GM18951 (cell line): ENCODE data around the gene SMAD7.
A peak's percentile ranks its signal among the peaks of the same experiment; 100 is the strongest.

Experiments
- POLR2A ChIP-seq: IDR thresholded peaks from 4 replicates; pipeline ENCODE4 v1.6.1; 2011; ENCODE audit warnings: mild to moderate bottlenecking; ENCODE audit not compliant: insufficient read length, insufficient read depth; ENCODE audit errors: extremely low read depth
- in situ Hi-C: fragments of 300-500 bp; cut with MboI; formaldehyde crosslinking; loops from one replicate; pipeline ENCODE4 v1.12.0; 2022; ENCODE audit warnings: low sequenced_read_pairs, mixed read lengths, inconsistent platforms; ENCODE audit not compliant: unreplicated experiment

Gene SMAD7

DNA sequence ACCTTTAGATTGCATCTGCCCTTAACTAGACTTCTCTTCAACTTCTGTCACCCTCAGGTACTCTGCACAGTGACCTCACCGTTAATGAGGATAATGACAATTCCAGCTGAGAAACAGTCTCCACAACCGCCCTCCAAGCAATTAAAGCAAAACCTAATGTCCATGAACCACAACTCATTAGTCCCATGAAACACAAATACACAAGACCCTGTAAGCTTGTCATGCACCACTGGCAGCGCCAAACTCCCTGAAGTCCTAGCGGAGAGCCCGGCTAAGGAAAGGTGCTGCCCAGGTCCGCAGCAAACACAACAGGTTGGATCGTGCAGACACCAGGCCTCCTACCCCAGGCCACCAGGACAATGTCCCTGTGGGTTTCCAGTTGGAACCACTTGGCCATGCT is 7.4 kb downstream of the SMAD7 start:
- no peak for TF ChIP-seq POLR2A
- in situ Hi-C loops: no loop called here

DNA sequence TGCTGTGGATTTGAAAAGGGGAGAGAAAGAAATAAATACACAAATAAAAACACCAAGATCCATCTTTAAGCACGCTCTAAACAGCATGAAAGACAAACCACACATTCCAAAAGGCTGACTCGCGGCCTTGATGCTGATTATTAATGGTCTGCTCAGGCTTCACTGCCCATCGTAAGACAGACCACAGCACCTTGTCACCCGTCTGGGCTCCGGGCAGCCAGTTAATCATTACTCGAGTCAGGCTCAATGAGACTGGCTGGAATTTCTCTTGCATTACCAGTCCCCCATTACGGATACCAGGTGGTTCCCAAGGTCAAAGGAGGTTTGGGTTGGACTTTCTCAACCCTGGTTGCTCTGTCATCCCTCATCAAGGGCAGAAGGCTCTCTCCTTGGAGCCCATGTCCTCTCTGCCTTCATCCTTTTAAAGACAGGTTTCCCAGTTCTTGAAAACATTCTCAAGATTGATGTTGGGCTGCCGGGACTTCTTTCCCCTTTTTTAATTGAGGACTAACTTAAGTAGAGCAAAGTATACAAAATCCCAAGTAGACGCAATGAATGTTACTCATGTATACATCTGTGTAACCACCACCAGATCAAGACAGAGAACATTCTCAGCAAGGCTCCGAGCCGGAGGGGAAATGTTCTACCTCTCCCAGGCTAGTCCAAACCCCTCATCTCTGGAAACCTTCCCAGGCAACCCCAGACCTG is 8.1 kb downstream of the SMAD7 start:
- TF ChIP-seq POLR2A: no peak
- in situ Hi-C loops: no loop called here

DNA sequence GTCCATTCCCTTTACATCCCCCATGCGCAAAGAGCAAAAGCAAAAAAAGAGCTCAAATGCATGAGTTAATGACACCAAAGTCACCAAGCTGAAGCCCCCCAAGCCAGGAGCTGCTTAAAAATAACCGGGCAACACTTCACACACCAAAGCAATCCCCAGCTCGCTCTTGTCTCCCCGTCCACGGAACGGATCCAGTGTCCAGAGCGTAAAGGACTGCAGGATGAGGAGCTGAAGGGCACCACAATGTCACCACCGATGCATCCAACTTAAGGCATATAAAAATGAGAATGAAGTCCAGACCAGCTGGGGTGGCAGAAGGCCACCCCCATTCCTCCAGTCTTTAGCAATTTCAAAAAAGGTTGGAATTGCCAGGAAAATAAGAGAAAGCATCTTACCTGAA is 8.7 kb downstream of the SMAD7 start:
- no peak for TF ChIP-seq POLR2A
- in situ Hi-C loops: no loop called here

DNA sequence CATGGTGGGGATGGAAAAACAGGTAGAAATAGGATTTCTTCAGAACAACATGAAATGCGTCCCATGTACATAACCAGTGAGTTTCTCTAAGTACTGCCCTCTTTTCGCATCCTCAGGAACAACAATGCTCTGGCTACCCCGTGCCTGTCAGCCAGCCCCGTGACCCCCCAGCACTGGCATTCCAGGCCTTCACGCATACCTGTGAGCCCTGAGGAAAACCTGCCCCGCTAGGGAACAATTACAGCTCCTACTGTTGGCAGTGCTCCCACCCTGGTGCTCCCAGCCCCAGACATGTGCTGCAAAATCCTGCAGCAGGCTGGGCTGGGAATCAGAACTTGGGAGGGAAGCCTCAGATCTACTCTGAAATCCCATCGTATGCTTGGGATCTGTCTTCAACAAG is 9.1 kb downstream of the SMAD7 start:
- in situ Hi-C loops: no loop called here

DNA sequence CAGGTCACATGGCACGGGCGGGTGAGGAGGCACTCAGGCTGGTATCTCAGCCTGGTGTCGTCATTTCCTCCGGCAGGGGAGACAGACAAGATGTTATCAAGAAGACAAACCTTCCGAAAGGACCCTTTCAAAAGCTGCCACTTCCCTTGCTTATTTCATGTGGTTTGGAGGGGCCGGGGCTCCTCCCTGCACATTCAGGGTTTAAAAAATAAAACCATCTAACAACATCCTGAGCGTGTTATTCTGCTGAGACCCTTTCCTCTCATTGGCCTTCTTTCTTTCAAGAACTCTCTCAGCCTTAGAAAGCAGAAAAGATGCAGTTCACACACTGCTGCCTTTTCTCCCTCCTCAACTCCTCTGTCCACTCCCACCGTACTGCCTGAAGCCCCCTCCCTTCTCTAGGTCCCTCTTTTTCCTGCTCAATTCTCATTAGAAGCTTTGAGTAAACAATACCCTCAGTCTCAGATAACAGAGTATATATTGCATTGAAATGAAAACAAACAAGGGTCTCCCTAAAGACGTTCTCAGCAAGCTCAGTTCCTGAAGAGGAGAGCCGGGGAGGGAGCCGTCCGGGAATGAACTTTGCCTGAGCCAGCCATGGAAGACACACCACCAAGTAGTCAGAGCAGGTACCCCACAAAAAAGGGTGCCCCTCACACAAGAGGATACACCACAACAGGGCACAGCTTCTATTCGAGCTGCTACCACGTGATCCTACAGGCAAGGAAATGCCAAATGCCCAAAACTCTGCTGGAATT is 9.7 kb downstream of the SMAD7 start:
- in situ Hi-C loops: no loop called here
- peak; percentile 35 for TF ChIP-seq POLR2A

More for the DNA sequence above, 9.1 kb downstream of the SMAD7 start:
- no peak for TF ChIP-seq POLR2A

DNA sequence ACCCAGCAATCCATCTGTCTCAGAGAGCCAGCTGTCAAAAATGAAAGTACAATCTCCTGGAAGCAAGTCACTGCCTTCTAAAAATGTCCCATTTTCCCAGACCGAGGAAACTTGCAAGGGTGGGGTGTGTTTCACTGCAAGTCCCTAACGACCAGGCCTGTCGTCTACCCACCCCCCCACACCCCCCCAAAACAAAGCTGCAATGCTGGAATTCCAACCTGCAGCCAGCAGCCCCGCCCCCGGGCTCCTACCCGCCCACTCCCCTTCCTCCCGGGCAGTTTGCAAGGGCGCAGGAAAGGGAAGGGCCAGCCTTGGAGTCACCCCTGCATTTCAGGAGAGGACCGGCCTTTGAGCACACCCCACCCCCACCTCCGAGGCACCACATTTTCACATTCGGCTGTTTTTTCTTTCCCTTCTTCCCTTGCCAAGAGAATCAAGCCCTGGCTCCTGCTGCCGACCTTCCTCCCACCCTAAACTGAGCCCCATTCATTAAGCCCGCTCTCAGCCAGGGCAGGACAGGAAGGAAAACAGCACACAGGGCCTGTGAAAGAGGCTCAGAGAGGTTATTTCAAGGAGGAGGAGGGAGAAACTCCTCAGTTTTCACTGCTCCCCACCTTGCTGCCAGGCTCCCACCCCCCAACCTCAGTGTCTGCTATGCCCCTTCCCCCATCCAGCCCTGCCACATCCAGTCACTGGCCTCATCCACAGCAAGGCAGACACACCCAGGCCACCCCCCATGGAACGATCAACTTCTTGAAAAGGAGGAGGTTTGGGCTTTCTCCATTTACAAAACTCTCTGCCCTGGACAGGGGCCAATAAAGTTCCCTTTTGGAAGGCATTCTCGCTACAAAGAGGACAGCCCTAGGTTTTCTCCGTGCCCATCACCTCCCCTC is 11.3 kb downstream of the SMAD7 start:
- TF ChIP-seq POLR2A: no peak
- in situ Hi-C loops: no loop called here

DNA sequence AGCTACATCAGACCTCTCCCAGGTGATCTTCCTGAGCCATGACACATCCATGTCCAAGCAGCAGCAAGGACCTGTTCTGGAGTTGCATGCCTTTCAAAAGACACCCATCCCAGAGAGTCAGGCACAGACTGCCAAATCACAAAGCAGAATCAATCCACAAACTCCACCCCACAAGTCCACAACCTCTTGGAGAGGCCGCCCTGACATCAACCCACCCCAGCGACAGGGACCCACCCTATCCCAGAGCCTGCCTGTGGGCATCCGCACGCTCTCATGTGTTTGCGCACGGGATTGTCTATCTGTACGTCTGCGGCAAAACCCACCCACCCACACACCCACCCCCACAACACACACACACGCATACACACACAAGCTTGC is 11.9 kb downstream of the SMAD7 start:
- in situ Hi-C loops: no loop called here
- no peak for TF ChIP-seq POLR2A

DNA sequence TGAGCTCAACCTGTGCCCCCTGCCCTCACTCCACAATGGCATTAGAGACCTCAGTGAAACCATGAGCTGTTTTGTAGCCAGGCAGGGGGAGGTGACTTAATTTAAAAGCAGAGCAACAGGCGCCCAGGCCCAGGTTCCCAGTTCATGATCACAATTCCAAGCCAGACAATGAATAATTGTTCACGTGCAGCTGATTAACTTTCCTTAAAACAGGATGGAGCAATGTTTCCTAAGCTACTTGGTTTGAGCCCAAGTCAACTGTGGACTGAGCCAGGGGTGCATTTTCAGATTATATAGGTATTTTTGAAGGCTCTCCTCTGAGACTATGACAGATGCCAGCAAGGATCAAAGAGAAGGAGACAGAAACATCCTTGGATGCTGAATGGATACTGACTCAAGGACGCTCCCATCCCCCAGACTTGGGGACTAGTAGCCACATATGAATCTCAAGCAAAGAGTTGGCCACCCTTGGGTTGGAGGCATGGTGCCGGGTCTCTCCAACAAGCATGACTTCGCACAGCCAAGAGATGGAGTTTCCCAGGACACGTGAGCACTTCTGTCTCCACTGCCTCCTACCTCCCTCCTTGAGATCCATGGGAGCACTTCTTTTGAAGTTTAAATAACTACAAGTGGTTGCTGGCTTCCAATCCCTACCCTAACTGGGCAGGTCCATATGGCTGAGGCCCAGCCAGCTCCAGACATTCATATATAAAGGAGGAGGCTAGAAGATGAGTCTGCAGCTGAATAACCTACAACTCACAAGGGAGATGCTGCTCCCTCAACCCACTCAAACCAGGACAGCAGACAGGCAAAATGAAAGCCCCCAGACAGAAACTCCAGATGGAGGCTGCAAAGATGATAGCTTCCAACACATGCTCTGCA is 12.7 kb downstream of the SMAD7 start:
- TF ChIP-seq POLR2A: no peak
- in situ Hi-C loops: no loop called here

DNA sequence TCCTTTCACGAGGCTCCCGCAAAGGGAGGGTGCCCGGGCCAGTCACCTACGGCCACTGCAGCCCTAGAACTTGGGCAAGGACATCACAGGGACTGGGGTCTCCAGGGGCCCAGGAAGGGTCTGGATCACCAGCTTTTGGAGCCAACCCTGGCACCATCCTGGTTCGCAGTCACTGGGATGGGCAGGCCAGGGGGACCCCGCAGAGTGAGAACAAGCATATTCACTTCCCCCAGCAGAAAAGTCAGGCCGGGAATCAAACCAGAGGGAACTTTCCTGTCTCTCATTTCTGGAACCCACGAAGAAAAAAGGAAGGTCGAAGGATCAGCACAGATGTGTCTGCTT is 15.4 kb downstream of the SMAD7 start:
- in situ Hi-C loops: no loop called here
- no peak for TF ChIP-seq POLR2A

DNA sequence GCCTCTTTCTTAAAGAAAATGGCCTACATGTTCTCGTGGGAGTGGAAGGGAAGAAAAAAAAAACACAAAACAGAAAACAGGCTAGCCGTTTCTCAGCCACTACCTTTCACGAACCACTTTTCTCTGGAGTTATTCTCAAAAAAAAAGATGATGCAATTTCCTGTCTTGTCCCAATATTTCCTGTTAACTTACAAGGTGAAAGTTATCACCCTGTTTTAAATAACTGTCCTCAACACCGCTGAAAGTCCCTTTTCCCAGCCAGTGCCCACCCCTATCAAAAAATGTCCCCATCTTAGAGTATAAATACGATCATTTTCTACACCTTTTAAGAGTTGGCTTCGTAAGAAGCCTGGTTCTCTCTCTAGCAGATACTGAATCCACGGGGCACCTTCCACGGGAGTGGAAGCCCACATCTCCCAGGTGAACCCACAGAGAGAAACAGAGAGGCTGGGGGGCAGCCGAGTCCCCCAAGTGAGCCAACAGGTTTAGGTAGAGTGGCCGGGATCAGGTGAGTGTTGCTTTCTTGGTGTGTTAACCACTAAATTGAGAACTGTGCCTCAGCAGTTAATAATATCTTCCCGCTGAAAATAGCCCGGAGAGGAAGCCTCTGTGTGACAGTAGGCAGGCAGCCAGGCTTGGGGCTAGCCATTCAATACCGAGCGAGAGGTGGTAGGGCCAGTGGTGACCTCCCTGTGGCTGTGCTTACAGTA is 15.9 kb downstream of the SMAD7 start:
- in situ Hi-C loops: no loop called here
- TF ChIP-seq POLR2A: peak; percentile 28

DNA sequence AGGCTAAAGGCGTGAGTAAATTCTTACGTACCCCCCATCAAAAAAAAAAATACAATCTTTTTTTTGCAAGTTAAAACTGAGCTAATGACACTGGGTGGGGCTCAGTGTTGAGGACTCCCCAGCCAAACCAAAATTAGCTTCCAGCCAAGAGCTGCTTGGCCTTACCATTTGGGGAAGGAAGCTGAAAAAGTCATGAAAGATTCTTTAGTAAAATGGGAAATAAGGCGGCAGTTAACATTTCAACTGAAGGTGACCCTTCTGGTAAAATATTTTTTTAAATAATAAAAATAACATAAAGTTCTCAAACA is 16.4 kb downstream of the SMAD7 start:
- no peak for TF ChIP-seq POLR2A
- in situ Hi-C loops: no loop called here
